ENCODE measurements around the gene HES2. TPM values are rescaled to one million over a fixed set of nuclear protein-coding genes. Genes with fewer than 3 reads are reported as not detected.

HES2 gene
- total RNA-seq, 1 experiment from 2014 or later: 1.2 TPM

DNA sequence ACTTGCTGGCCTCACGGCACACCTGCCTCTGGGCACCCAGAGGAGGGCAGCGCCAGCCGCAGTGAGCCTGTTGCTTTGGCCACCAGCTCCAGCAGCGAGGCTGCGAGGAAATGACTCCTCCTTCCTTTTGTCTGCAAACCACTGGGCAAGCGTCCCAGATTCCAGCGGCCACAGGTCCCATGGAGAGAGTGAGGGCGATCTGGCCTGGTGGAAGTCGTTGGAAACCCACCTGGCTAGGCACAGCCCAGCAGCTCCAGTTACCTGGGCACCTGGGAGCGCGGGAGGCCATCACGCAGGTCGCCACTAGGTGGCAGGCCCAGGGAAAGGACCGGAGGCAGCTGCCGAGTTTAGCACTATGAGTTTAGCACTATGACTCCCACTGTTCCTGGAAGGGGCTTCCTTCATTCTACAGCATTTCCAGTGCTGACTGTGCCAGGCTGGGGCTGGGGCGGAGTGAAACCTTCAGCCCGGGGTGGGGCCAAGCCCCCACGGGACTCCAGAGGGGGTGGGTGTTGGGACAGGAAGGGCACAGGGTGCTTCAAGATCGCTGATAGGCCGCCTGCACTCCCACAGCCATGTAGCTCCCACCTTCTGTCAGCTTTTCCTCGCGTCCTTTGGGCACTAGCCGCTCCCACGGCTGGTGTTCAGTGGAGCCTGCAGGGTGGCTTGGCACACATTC, 3.7 kb upstream of the HES2 start:
- no peak overlapping the region for H3K4ac ChIP-seq (ENCODE audit: low read depth, low read length)
- H3K27me3 ChIP-seq (ENCODE audit: insufficient read depth, low read length): peaks cover 60% of the 10 kb centered on the region
- no peak overlapping the region for H2AFZ ChIP-seq (ENCODE audit: low read length)
- Mint-ChIP-seq H3K36me3 (ENCODE audit: insufficient read depth in 1 of 3, low read depth in 3 of 3) (no peaks in the 10 kb centered on the region), H3K4me3 (peak overlapping the region in 1 of 2 experiments; percentile 78; a peak in 3 of 5 replicates), H3K27ac (no peak overlapping the region), H3K4me1 (peaks cover 5 to 19% of the 10 kb centered on the region in 2 experiments), H3K27me3 (ENCODE audit: low read depth) (peaks cover 92% of the 10 kb centered on the region), H3K9me3 (peaks cover 0 to 3% of the 10 kb centered on the region in 2 experiments; a peak in 2 of 5 replicates)
- no peak overlapping the region for H2BK5ac ChIP-seq (ENCODE audit: insufficient read length, low read length)
- TF ChIP-seq, protein P1, sequence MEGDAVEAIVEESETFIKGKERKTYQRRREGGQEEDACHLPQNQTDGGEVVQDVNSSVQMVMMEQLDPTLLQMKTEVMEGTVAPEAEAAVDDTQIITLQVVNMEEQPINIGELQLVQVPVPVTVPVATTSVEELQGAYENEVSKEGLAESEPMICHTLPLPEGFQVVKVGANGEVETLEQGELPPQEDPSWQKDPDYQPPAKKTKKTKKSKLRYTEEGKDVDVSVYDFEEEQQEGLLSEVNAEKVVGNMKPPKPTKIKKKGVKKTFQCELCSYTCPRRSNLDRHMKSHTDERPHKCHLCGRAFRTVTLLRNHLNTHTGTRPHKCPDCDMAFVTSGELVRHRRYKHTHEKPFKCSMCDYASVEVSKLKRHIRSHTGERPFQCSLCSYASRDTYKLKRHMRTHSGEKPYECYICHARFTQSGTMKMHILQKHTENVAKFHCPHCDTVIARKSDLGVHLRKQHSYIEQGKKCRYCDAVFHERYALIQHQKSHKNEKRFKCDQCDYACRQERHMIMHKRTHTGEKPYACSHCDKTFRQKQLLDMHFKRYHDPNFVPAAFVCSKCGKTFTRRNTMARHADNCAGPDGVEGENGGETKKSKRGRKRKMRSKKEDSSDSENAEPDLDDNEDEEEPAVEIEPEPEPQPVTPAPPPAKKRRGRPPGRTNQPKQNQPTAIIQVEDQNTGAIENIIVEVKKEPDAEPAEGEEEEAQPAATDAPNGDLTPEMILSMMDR (conservative IDR thresholded peaks at IDR 0.05): peak; percentile 92
- H3K27ac ChIP-seq (ENCODE audit: insufficient read length, low read depth, low read length): no peak overlapping the region
- no peak overlapping the region for H3K18ac ChIP-seq (ENCODE audit: insufficient read length, low read depth, low read length)
- H3K79me2 ChIP-seq (ENCODE audit: insufficient read depth, low read length): no peaks in the 10 kb centered on the region
- H3K23me2 ChIP-seq (ENCODE audit: insufficient read length, low read depth, low read length, poor library complexity, severe bottlenecking): peaks cover 10% of the 10 kb centered on the region
- no peaks in the 10 kb centered on the region for H3K9me3 ChIP-seq (ENCODE audit: control insufficient read depth, low read depth, low read length)
- H2BK12ac ChIP-seq (ENCODE audit: insufficient read length, low read depth, low read length): no peak overlapping the region
- no peak overlapping the region for H4K91ac ChIP-seq (ENCODE audit: insufficient read length, low read depth, low read length)
- H2BK120ac ChIP-seq (ENCODE audit: low read depth, low read length, poor library complexity, severe bottlenecking): no peak overlapping the region
- no CpG with 5 or more reads among the region's 24 CpGs for WGBS (ENCODE audit: extremely low coverage, insufficient read length, low lambda C conversion rate)
- no peak overlapping the region for H4K8ac ChIP-seq (replicated peaks; ENCODE audit: insufficient read length, low read depth, low read length)
- H2BK20ac ChIP-seq (ENCODE audit: low read depth, low read length, poor library complexity, severe bottlenecking): no peak overlapping the region
- no peaks in the 10 kb centered on the region for H4K20me1 ChIP-seq (ENCODE audit: control insufficient read depth, insufficient read depth, insufficient read length)
- no peak overlapping the region for H3K9ac ChIP-seq (ENCODE audit: extremely low read depth, insufficient read length, low read length)
- no peak overlapping the region for H2BK15ac ChIP-seq (ENCODE audit: low read depth, low read length)
- no peaks in the 10 kb centered on the region for H3K79me1 ChIP-seq (ENCODE audit: insufficient read depth, low read depth, low read length, poor library complexity, severe bottlenecking)
- H3K4me2 ChIP-seq (ENCODE audit: insufficient read depth, insufficient read length, low read length): peak overlapping the region; percentile 30
- no peak overlapping the region for H3K23ac ChIP-seq (ENCODE audit: insufficient read length, low read depth, low read length)
- no peak overlapping the region for H3T11ph ChIP-seq (ENCODE audit: low read length)
- no peaks in the 10 kb centered on the region for H3K4me1 ChIP-seq (ENCODE audit: insufficient read depth, low read length)
- H3K56ac ChIP-seq (ENCODE audit: insufficient read length, low read depth, low read length): no peak overlapping the region
- H4K5ac ChIP-seq (ENCODE audit: insufficient read length, low read depth, low read length): no peak overlapping the region
- no peak overlapping the region for H3K14ac ChIP-seq (ENCODE audit: insufficient read depth, low read length)
- DNase-seq: peak; percentile 92
- H2AK5ac ChIP-seq (ENCODE audit: insufficient read length, low read length): no peak overlapping the region
